ENCODE measurements around the gene PTH1R.

DNA sequence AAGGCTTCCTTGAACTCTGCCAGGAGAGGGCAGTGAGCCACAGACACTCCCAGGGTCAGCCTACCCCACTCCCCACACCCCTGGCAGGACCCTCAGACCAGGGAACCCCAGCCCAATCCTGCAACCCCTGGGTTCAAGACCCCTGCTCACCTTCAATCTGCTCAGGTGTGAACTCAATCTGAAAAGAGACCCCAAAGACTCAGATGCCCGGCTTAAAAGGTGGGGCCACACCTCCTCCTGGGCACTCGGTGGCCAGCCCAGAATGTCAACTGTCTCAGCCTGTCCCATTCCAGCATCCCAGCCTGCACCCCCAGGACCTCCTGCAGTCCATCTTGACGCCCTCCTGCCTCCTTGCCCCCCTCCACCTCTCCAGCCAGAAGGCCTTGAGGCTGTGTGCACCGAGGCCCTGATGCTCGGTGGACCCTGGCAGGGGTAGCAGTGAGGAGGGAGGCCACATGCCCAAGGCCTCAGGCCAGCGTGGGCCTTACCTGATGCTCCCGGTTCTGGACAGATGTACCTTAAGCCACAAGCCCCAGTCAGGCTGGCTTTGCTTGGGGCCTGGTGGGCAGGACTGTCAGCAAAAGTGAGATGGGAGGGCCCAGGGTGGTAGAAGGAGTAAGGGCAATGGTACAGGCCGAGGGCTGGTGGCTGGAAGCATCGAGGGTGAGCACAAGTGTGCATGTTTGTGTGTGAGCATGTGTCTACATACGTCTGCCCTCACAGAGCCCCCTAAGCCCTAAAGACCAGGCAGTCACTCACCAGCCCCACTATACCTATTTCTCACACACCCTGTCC is 16.5 kb upstream of the PTH1R start:
- TF ChIP-seq, protein P1, sequence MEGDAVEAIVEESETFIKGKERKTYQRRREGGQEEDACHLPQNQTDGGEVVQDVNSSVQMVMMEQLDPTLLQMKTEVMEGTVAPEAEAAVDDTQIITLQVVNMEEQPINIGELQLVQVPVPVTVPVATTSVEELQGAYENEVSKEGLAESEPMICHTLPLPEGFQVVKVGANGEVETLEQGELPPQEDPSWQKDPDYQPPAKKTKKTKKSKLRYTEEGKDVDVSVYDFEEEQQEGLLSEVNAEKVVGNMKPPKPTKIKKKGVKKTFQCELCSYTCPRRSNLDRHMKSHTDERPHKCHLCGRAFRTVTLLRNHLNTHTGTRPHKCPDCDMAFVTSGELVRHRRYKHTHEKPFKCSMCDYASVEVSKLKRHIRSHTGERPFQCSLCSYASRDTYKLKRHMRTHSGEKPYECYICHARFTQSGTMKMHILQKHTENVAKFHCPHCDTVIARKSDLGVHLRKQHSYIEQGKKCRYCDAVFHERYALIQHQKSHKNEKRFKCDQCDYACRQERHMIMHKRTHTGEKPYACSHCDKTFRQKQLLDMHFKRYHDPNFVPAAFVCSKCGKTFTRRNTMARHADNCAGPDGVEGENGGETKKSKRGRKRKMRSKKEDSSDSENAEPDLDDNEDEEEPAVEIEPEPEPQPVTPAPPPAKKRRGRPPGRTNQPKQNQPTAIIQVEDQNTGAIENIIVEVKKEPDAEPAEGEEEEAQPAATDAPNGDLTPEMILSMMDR (IDR thresholded peaks at IDR 0.05; ENCODE audit: borderline replicate concordance, extremely low read depth, low read length, poor library complexity, severe bottlenecking) = no peak
- TF ChIP-seq EZH2 (IDR thresholded peaks at IDR 0.05; ENCODE audit: borderline replicate concordance, low read depth, low read length, severe bottlenecking) = no peak
